Cerebellar nuclear complex (tissue), 1 donor: ENCODE data around the gene PLAAT3.
"Not testable (repeated sequence)": the region's sequence is repeated elsewhere in the genome, so short reads cannot be mapped to it uniquely, and the experiment has no call there.

Experiments used
- DNase-seq, 2 experiments: peaks; one replicate each; lab custom pipeline; 2025; lab: John Stamatoyannopoulos, UW

The PLAAT3 gene

GRCh38 chr11:63537293-63538101, 76.7 kb downstream of the PLAAT3 start:
- DNase-seq: peak; percentile 84 to 93

- DNase-seq: peak in 1 of 2 experiments; percentile 46
Measured at GRCh38 chr11:63536669-63537292, 77.5 kb downstream of the PLAAT3 start, which contains the start of gene PLAAT4. TSS of gene PLAAT4 (plus strand) at chr11:63536808. CDS start at chr11:63536869, 61 bp downstream.

- no peak for DNase-seq
Measured at GRCh38 chr11:63535734-63536133, 78.5 kb downstream of the PLAAT3 start.

- no peak for DNase-seq
Measured at GRCh38 chr11:63534895-63535461, 79.3 kb downstream of the PLAAT3 start.

- DNase-seq: no peak
Measured at GRCh38 chr11:63534076-63534475, 80.2 kb downstream of the PLAAT3 start.

GRCh38 chr11:63532799-63533475, 81.3 kb downstream of the PLAAT3 start:
- no peak for DNase-seq

- no peak for DNase-seq
Measured at GRCh38 chr11:63532117-63532516, 82.1 kb downstream of the PLAAT3 start.

GRCh38 chr11:63531074-63531792, 83.0 kb downstream of the PLAAT3 start:
- DNase-seq: not testable (repeated sequence)

- no peak for DNase-seq
Measured at GRCh38 chr11:63530021-63530420, 84.2 kb downstream of the PLAAT3 start.

- not testable (repeated sequence) for DNase-seq
Measured at GRCh38 chr11:63529373-63529772, 84.9 kb downstream of the PLAAT3 start.

GRCh38 chr11:63528729-63529278, 85.4 kb downstream of the PLAAT3 start:
- DNase-seq: not testable (repeated sequence)

- DNase-seq: not testable (repeated sequence)
Measured at GRCh38 chr11:63528156-63528555, 86.1 kb downstream of the PLAAT3 start.

GRCh38 chr11:63527667-63528066, 86.6 kb downstream of the PLAAT3 start:
- DNase-seq: no peak
